ENCODE results near the gene ESPN.

Gene ESPN

DNA sequence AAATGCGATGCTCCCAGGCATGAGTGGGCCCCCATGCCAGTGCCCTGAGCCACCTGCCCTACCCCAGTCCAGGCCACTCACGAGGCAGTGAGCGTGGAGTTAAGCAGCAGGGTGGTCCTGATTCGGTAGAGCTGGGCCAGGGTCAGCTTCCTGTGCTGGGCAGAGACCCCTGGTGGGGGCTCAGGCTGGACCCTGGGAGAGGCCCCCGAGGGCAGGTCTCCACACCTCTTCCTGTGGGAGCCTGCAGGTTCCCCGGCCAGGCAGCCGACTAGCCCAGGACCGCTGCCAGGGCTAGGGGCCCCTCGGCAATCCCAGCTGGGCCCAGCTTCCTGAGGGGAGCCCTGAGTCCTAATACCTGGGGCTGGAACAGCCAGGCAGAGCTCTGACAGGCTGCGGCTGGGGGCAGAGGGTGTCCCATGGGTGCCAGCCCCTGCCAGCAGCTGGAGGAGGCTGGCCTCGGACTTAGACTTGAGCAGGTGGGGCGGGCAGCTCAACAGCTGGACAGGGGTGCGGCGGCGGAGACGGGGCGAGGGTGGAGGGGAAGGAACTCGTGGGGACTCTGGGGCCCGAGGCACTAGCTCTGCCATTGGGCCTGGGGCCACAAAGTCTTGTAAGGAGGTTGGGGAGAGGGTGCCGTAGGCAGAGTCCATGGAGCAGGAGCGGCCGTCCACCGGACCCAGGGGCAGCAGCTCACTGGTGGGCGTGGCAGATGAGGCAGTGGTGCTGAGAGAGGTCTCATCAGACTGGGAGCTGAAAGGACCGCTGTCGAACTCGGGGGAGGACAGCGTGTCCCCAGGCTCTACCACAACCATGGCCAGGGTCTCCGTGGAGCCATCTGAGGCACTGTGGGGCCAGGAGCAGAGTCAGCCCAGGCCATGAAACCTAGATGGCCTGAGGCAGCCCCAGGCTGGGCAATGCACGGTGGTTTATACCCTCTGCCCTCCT lies 43.4 kb downstream of the ESPN start:
- ChIA-PET POLR2A (interaction anchor here (0.5 kb wide), 1 partner anchor 9 kb away, joined by 3 read pairs; no protein-coding TSS in a partner anchor), CTCF (interaction anchor here (0.7 to 17.8 kb wide), 7 partner anchors 9 to 222 kb away, joined by 3 to 236 read pairs (median 5); partner anchors contain the start of genes NOL9, PLEKHG5 and TAS1R1)
- TF ChIP-seq, protein P1, sequence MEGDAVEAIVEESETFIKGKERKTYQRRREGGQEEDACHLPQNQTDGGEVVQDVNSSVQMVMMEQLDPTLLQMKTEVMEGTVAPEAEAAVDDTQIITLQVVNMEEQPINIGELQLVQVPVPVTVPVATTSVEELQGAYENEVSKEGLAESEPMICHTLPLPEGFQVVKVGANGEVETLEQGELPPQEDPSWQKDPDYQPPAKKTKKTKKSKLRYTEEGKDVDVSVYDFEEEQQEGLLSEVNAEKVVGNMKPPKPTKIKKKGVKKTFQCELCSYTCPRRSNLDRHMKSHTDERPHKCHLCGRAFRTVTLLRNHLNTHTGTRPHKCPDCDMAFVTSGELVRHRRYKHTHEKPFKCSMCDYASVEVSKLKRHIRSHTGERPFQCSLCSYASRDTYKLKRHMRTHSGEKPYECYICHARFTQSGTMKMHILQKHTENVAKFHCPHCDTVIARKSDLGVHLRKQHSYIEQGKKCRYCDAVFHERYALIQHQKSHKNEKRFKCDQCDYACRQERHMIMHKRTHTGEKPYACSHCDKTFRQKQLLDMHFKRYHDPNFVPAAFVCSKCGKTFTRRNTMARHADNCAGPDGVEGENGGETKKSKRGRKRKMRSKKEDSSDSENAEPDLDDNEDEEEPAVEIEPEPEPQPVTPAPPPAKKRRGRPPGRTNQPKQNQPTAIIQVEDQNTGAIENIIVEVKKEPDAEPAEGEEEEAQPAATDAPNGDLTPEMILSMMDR (IDR thresholded peaks at IDR 0.05; ENCODE audit: insufficient read depth, low read length, missing control alignments) = no peak
- DNase-seq (ENCODE audit: low read depth, low spot score) = no peak
- no peak overlapping the region for H3K4me3 ChIP-seq (ENCODE audit: low read depth, low read length)

GRCh38 chr1:6468729-6469461 lies 44.3 kb downstream of the ESPN start:
- POLR2A ChIA-PET = no interaction called here
- CTCF ChIA-PET = interaction anchor here (0.9 to 17.8 kb wide), 5 partner anchors 8 to 223 kb away, joined by 3 to 236 read pairs (median 7); partner anchors contain the start of genes NOL9, PLEKHG5 and TAS1R1
- no peak overlapping the region for H3K4me3 ChIP-seq (ENCODE audit: low read depth, low read length)
- TF ChIP-seq, protein P1 (IDR thresholded peaks at IDR 0.05; ENCODE audit: insufficient read depth, low read length, missing control alignments) = no peak
- DNase-seq (ENCODE audit: low read depth, low spot score) = no peak

DNA sequence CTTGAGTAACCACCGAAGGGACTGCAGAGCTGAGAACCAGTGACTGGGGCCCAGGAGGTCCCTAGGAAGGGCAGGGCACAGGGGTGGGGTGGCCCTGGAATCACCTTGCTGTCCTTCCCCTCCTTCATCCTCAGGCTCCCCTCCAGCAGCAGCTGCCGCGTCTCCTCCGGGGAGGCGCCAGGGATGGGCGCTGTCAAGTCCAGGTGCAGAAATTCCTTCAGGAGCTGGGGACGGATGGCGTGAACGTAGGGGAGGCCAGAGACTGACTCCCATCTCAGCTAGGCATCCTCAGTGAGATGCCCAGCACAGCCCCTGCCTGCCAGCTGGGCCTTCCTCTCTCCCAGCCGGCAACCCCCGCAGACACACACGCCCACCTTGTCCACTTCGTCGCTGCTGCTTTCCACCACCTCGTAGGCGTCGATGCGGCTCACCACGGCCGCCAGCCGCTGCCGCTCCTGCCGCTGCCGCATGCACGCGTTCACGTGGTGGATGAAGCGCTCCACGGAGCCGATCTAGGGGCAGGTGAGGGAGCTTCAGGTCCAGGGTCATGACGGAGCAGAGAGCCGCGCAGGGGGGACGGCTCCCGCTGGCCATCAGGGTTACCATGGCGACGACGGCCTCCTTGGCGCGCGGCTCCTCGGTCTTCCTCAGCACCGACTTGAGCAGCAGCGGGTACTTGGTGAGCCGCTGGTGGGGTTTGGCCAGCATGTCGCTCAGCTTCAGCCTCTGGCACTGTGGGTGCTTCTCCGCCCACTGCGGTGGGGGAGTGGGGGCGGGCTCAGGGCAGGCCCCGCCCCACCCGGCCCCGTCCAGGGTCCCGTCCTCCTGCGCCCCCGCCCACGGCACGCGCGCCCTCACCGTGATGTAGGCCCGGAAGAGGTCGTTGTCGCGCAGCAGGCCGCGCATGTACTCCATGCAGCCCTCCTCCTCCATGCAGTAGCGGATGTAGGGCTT lies 45.8 kb downstream of the ESPN start:
- CTCF ChIA-PET = interaction anchor here (17.8 kb wide), 1 partner anchor 18 kb away, joined by 236 read pairs; the partner anchor contains the start of gene PLEKHG5
- TF ChIP-seq, protein P1 (IDR thresholded peaks at IDR 0.05; ENCODE audit: insufficient read depth, low read length, missing control alignments) = no peak
- POLR2A ChIA-PET = no interaction called here
- no peak for DNase-seq (ENCODE audit: low read depth, low spot score)
- H3K4me3 ChIP-seq (ENCODE audit: low read depth, low read length) = no peak overlapping the region

DNA sequence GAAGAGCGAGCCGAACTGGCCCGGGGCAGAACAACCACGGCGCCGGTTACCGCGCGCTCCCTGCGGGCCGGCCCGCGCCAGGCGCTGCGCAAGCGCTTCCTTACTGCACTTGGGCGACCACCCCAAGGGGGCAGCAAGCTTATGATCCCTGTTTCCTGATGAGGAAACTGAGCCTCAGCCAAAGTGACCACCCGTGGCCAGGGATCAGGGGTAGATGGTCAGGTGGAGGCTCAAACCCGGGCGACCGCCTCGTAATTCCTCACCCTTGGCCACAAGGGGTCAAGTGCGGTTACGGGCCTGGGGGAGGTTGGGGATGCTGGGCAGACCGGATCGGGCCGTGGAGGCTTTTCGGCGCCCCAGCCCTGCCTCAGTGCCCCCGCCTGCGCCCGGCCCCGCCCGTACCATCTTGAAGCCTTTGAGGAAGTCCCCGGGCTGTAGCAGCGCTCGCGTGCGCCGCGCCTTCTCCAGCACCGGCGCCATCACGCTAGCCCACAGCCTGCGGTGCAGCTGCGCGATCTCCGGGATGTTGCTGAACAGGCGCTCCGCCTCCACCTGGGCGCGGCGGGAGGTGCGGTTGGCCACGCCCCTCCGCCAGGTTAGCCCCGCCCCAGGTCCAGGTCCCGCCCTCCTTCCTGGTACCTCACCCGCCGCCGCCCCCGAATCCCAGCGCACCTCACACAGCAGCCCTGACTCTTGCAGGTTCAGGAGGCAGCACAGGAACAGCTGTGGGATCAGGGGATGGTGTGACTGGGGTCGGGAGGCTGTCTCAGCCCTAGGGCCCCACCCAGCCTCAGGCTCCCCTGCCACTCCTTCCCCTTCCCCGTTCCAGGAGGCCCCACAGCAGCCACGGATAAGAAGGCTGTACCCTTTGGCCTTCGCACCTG lies 46.8 kb downstream of the ESPN start:
- no peak overlapping the region for H3K4me3 ChIP-seq (ENCODE audit: low read depth, low read length)
- no peak for DNase-seq (ENCODE audit: low read depth, low spot score)
- TF ChIP-seq, protein P1 (IDR thresholded peaks at IDR 0.05; ENCODE audit: insufficient read depth, low read length, missing control alignments) = no peak
- CTCF ChIA-PET = interaction anchor here (2.1 to 17.8 kb wide), 3 partner anchors 8 to 224 kb away, joined by 8 to 236 read pairs (median 16); partner anchors contain the start of gene PLEKHG5
- POLR2A ChIA-PET = no interaction called here

DNA sequence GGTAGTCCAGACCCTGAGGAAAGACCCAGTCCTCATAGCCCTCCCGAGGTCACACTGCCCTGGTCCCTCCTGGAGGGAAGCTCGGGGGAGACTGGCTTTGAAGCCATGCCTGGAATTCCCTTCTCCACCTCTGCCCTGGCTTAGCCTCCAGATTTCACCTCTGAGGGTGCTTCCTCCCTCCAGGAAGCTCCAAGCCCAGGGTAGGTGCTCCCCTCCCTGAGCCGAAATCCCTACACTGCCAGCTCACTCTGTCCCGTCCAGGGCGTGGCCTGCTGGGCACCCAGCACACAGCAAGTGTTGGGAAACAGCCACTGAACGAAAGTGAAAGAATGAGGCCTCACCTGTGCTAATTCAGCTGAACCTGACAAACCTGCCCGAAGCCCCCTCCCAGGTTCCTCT lies 47.4 kb downstream of the ESPN start:
- ChIA-PET CTCF (interaction anchor here (1.1 to 17.8 kb wide), 4 partner anchors 9 to 225 kb away, joined by 4 to 236 read pairs (median 12); partner anchors contain the start of gene PLEKHG5), POLR2A (no interaction called here)
- H3K4me3 ChIP-seq (ENCODE audit: low read depth, low read length) = no peak overlapping the region
- no peak for DNase-seq (ENCODE audit: low read depth, low spot score)
- TF ChIP-seq, protein P1 (IDR thresholded peaks at IDR 0.05; ENCODE audit: insufficient read depth, low read length, missing control alignments) = no peak
